ENCODE results near the gene CCR1.

Gene CCR1

DNA sequence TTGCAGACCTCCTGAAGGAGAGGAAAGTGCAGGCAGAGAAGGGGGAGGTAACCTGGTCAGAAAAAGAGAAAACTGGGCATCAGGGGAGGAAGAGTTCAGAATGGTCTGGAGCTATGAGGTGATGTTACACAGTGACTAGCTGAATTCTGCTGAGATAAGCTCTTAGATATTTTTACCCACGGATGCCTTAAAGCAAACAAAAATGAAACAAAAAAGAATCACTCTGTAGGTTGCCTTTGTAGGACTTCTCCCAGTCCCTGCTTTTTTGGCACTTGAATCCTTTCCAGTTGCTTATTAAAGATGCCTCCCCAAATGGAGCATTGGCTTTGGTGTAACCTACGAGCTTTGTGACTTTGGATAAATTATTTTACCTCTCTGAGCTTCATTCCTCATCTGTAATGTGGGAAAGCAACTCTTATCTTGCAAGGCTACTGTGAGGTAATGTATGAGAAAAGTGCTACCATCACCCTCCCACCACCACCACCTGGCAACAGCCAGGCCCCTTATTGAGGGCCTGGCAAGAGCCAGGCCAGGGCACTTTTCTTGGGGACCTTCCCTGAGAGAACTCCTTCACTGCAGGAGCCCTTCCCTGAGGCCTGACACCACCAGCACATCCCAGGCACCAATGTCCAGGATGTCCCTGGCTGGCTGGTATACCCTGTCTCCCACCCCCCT, 2.7 kb downstream of the CCR1 start:
- no peak for DNase-seq (ENCODE audit: low read depth)
- TF ChIP-seq, protein P1, sequence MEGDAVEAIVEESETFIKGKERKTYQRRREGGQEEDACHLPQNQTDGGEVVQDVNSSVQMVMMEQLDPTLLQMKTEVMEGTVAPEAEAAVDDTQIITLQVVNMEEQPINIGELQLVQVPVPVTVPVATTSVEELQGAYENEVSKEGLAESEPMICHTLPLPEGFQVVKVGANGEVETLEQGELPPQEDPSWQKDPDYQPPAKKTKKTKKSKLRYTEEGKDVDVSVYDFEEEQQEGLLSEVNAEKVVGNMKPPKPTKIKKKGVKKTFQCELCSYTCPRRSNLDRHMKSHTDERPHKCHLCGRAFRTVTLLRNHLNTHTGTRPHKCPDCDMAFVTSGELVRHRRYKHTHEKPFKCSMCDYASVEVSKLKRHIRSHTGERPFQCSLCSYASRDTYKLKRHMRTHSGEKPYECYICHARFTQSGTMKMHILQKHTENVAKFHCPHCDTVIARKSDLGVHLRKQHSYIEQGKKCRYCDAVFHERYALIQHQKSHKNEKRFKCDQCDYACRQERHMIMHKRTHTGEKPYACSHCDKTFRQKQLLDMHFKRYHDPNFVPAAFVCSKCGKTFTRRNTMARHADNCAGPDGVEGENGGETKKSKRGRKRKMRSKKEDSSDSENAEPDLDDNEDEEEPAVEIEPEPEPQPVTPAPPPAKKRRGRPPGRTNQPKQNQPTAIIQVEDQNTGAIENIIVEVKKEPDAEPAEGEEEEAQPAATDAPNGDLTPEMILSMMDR (conservative IDR thresholded peaks at IDR 0.05; ENCODE audit: control insufficient read depth, insufficient read depth, low read depth, low read length): no peak
- H3K4me3 ChIP-seq (ENCODE audit: control insufficient read depth, low read depth, low read length): no peak overlapping the region

DNA sequence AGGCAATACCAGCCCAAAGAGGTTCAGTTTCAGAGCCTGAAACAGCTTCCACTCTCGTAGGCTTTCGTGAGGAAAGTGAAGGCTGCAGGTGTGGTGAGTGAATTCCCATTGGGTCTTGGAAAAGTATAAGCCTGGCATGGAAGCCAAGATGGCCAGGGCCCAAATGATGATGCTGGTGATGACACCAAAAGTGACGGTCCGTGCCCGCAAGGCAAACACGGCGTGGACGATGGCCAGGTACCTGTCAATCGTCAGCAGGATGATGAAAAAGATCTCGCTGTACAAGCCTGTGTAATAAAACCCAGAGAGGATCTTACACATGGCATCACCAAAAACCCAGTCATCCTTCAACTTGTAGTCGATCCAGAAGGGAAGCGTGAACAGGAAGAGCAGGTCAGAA, 4.4 kb downstream of the CCR1 start:
- H3K4me3 ChIP-seq (ENCODE audit: control insufficient read depth, low read depth, low read length): no peak overlapping the region
- TF ChIP-seq, protein P1 (conservative IDR thresholded peaks at IDR 0.05; ENCODE audit: control insufficient read depth, insufficient read depth, low read depth, low read length): no peak
- DNase-seq (ENCODE audit: low read depth): no peak

DNA sequence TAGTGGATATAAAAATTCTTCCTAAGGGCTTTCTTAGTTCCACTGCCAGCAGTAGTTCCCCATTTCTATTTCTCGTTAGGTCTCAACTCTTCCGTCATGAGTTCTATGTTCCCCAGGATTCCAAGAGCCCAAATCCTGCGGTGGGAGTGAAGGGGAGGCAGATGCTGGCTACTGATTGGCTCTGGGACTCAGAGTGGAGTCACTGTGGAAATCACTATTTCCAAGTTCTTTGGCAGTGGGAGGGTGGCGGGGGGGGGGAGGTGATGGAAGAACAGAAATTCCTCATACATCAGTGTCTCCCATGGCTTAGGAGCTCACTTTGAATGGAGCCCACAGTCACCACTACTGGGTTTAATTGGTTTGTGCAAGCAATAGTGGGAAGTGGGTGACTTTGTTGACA, 5.6 kb downstream of the CCR1 start:
- DNase-seq (ENCODE audit: low read depth): no peak
- H3K4me3 ChIP-seq (ENCODE audit: control insufficient read depth, low read depth, low read length): no peak overlapping the region
- TF ChIP-seq, protein P1 (conservative IDR thresholded peaks at IDR 0.05; ENCODE audit: control insufficient read depth, insufficient read depth, low read depth, low read length): no peak

DNA sequence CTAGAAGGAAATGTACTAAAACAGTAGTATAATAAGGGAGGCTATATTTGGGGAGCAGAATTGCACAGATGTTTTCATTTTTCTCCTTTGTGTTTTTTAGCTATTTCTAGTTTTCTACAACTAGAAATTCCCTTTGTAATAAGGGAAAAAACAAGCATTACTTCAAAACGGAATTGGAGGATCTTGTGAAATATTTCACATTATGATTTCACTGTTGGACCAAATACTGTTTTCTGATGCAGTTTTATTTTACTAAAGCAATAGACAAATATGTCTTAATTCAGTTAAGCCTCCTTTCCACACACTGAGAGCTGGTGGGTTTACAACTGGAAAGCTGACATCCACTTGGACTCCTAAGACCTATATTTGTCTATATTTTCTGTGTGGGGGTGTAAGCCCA, 7.3 kb downstream of the CCR1 start:
- TF ChIP-seq, protein P1 (conservative IDR thresholded peaks at IDR 0.05; ENCODE audit: control insufficient read depth, insufficient read depth, low read depth, low read length): no peak

DNA sequence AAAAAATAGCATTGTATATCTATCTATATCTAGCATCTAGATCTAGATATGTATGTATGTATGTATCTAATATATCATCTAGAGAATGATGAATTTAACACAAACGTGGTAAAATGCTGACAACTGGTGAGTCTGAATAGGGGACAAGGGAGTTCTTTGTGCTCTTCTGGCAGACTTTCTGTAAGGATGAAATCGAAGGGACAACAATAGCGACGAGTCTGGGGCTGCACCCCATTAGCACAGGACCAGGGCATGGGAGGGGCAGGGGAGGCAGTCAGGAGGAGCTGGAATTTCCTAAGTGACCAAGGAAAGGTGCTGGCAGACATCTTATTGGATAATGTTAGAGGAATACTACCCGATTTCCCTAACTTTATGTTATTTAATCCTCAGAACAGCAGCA, 7.9 kb downstream of the CCR1 start:
- no peak for DNase-seq (ENCODE audit: low read depth)
- TF ChIP-seq, protein P1 (conservative IDR thresholded peaks at IDR 0.05; ENCODE audit: control insufficient read depth, insufficient read depth, low read depth, low read length): no peak
- no peak overlapping the region for H3K4me3 ChIP-seq (ENCODE audit: control insufficient read depth, low read depth, low read length)

More for the DNA sequence above, 7.3 kb downstream of the CCR1 start:
- H3K4me3 ChIP-seq (ENCODE audit: control insufficient read depth, low read depth, low read length): no peak overlapping the region
- no peak for DNase-seq (ENCODE audit: low read depth)

DNA sequence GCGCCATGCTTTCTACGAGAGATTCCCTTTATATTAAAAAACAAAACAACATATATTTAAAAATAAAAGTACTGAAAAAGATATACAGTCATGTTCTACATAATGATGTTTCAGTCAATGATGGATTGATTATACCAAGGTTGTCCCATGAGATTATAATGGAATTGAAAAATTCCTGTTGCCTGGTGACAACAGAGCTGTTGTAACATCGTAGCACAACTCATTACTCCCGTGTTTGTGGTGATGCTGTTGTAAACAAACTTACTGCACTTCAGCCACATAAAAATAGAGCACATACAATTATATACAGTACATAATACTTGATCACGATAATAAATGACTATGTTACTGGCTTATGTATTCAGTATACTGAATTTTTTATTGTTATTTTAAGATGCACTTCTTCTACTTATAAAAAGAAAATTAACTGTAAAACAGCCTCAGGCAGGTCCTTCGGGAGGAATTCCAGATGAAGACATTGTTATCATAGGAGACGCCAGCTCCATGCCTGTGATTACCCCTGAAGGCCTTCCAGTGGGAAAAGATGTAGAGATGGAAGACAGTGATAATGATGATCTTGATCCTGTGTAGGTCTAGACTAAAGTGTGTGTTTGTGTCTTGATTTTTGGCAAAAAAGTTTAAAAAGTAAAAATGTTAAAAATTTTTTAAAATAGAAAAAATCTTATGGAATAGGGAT, 11.7 kb downstream of the CCR1 start:
- TF ChIP-seq, protein P1 (conservative IDR thresholded peaks at IDR 0.05; ENCODE audit: control insufficient read depth, insufficient read depth, low read depth, low read length): no peak
- no peak overlapping the region for H3K4me3 ChIP-seq (ENCODE audit: control insufficient read depth, low read depth, low read length)
- DNase-seq (ENCODE audit: low read depth): no peak

Data from fibroblast of mammary gland (primary cell).